ENCODE results near the gene JAG2.

Gene JAG2

DNA sequence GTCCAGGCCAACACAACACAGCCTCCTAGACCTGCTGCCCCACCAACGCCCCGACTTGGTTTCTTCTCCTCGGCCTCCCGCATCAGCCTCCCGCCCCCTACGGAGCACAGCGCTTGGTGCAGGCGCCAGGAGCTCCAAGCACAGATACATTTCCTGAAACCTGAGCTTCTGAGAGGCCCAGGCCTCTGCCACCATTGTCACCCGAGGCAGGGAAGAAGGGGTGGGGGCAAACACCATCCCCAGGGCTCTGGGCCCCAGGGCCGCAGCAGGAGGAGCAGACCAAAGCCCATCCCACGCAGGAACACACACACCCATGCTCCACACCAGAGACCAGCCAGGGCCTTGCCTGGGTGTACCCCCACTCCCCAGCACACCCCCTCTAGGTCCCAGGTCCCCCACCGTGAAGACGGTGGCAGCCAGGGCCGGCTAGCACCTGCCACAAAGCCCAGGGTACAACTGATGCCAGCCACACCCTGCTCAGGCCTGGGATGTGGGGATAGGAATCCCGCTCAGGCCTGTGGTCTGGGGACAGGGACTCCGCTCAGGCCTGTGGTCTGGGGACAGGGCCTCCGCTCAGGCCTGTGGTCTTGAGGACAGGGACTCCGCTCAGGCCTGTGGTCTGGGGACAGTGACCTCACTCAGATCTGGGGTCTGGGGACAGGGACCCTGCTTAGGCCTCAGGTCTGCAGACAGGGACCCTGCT is 5.4 kb downstream of the JAG2 start:
- no peak for DNase-seq

DNA sequence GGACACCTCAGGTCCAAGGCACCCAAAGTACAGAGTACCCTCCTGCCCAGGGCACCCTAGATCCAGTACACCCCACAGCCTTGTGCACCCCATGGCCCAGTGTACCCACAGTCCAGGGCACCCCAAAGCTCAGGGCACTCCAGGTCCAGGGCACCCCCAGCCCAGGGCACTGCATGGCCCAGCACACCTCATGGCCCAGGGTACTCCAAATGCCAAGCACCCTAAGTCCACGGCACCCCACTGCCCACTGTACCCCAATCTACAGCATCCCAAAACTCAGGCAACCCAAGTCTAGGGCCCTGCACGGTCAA is 6.0 kb downstream of the JAG2 start:
- DNase-seq, result no peak

DNA sequence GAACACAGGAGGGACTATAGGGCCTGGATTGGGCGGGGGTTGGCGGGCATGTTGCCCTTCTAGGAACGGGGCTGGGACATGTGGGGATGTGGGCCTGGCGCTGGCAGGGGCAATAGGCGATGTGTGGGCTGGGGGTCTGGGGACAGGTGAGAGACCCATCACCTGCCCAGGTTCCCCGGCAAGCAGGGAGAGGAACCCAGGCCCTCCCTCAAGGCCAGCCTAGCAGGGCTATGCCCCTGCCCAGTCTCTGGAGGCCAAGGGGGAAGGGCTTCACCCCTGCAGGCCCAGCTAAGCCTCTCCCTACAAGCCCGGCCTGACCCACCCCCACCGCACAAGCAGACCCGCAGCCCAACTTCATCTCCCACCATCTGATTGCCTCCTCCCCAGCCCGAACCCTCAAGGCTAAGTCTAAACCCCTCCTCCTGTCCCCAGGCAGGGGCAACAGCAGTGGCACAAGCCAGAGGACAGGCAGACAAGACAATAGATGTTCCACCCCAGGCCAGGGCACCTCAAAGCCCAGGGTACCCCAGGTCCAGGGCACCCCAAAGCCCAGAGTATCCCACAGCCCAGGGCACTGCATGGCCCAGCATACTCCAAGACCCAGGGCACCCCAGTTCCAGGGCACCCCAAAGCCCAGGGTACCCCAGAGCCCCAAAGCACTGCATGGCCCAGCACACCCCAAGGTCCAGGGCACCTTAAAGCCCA is 6.5 kb downstream of the JAG2 start:
- no peak for DNase-seq

DNA sequence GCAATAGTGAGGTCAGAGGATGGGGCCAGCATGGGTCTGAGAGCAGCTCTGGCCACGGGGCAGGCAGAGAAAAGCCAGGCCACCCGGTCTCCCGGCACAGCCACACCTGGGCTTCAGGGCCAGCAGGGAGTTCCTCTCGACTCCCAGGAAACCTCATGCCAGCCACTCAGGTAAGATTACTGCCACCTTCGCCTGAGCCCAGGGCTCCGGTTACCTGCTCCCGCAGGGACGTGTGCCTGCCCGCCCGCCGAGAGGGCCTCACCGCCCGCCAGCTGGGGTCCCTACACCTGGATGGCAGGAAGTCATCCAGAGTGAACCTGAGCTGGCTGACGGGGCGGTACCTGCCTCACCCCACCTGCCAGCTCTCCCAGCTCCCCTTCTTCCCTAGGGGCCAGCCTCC is 7.3 kb downstream of the JAG2 start:
- no peak for DNase-seq

DNA sequence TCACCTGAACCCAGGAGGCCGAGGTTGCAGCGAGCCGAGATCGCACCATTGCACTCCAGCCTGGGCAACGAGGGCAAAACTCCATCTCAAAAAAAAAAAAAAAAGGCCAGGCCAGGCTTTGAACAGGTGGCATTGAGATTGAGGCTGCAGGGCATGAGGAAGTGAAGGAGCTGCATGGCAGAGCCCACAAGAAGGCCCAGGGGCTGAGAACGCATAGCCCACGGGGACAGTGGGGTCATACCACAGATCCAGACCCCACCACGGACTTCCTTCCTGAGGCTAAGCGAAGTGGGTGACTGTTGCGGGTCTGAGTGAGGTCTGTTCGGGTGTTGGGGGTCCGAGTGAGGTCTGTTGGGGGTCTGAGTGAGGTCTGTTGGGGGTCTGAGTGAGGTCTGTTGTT is 7.8 kb downstream of the JAG2 start:
- DNase-seq, result no peak

DNA sequence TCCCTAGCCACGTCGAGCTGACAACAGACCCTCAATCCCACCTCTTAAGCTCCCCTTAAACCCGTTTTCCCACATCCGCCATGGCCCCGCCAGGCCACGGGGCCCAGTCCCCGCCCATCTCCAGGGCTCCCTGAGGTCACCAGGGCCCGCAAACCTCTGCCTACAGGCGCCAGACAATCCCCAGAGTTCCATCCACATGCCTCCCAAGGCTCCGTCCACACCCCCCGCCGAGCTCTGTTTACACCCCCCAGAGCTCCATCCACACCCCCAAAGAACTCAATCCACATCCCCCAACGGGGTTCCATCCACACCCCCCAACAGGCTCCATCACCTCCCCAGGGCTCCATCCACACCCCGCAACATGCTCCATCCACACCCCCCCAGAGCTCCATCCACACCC is 9.2 kb downstream of the JAG2 start:
- DNase-seq, result no peak

DNA sequence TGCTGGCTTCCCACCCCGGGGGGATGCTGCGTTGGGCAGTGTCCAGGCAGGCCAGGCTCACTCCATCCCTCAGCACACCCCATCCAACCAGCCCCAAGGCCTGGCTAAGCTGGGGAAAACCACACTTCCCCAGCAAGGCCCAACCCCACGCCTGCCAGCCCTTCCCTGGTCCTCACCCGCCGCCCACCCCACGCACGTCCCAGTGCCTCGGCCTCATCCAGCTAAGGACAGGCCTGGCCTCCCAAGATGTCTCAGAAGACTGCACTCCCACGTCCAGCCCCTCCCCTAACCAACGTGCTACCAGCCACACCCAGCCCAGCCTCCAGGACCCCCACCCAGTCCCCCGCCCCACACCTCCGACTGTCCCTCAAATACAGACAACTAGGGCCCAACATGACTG is 9.8 kb downstream of the JAG2 start:
- DNase-seq, result no peak

DNA sequence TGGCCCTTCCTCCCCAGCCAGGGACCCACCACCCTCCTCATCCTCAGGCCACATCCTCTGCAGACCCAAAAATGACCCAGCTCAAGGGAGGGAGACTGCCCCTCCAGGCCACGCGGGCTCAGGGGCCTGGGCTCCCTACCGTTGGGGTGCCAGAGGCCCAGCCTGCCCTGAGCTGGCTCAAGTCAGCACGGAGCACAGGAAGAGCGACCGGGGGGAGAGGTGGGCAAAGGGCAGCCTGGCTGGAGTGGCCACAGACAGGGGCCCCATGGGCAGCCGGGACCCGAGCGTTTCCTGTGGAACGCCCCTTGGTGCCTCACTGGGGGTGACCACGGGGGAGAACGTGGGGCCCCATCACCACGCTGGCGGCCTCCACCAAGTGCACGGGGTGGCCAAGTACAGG is 10.7 kb downstream of the JAG2 start:
- no peak for DNase-seq

DNA sequence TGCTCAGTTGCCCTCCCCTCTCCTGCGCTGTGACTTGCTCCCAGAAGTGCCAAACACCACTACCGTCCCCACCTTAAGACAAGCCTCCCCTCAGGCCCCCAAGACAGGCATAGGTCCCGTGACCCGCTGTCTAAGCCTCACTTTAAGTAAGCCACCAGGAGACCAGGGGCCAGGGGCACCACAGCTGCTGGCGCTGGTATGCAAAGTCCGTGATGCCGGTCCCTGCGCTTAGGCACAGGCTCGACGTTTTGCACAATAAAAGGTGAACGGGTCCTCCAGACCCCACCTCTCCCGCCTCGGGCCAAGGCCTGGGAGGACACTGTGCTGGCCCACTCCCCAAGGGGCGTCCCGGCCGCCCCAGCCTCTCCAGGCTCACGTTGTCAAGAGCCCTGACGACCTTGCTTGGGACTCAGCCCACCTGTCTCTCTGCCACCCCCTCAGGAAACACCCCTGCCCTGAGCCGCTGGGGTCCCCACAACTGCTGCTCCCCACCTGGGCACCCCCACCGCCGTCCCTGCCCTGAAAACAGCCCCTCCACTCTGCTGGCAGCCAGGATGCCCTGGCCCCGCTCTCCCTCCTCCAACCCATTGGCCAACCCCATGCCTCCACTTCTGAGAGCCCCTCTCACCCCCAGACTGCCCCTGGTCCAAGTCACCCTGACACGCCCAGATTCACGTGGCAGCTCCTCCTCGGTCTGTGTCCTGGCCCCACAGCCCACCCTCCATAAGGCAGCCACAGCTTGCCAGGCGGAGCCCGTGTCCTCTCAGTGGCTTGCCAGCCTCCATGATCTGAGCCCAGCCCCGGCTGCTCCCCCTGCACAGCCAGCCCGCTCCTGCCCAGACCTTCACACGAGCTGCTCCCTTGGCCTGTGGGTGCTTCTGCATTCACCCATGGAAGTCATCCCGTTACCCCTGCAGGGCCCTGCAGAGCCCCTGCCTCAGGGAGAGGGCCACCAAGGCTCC is 11.9 kb downstream of the JAG2 start:
- no peak for DNase-seq

DNA sequence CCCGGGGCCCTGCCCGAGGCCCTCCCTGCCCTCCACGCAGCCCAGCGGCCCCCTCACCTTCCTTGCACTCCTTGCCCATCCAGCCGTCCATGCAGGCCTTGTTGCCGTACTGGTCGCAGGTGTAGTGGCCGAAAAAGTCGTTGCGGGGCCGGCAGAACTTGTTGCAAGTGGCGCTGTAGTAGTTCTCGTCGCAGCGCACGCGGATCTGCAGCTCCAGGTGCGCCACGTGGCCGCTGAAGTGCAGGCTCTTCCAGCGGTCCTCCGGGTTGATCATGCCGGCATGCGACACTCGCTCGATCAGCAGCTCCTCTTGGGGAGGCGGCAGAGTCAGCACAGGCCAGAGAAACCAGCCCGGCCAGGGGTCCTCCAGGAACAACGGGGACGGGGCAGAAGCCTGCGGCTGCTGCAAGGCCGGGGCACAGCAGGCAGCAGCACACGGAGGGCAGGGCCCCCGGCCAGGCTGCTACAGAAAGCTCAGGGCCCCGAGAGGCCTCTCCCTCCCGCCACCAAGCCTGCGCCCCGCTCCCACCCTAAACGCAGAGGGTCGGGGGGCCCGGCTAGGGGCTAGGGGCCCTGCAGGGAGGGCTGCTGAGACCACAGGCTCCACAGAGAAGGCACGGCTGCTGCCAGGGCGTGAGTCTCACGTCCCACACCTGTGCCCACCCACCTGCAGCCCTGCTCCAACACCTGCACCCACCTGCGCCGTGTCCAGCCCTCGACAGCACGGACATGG is 12.7 kb downstream of the JAG2 start:
- DNase-seq, result no peak

DNA sequence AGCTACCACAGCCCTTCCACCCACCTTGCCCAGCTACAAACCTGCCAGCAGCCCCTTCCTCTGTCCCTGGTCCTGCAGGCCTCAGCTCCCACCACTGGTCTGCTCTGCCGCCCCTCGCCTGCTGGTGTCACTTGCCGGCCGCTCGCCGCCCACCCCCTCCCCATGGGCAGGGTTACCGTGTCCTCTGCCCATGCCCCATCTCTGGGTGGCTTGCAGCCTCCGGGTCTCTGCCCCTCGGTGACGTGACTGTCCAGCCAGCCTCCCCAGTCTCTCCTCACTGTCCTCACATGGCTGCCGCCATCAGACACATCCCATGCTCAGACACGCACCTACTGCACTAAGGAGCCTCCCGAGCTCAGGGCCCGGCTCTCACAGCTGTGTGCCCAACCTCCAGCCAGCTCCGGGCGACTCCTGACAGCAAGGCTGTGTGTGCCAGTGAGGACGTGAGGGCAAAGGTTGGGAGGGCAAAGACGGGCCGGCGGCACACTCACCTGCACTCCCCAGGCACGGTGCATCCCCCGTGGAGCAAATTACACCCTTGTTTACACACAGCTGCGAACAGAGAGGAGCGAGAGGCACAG is 13.4 kb downstream of the JAG2 start:
- no peak for DNase-seq

DNA sequence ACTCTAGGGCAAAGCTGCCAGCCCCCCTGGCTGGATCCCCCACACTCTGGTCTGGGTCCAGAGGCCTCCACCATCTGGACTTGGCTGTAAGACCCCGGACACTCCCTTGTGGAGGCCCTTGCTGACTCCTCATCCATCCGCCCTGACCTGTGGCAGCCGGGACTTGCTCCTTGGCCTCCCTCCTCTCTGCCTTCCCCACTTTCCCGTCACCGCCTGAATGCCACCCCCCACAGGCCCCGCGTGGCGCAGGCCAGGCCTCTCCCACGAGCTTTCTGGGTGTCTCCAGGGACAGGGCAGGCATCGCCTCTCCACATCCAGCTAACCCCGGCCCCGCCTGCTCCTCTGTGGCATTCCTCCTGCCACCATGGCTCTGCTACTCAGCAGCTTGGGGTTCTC is 14.1 kb downstream of the JAG2 start:
- DNase-seq, result no peak

DNA sequence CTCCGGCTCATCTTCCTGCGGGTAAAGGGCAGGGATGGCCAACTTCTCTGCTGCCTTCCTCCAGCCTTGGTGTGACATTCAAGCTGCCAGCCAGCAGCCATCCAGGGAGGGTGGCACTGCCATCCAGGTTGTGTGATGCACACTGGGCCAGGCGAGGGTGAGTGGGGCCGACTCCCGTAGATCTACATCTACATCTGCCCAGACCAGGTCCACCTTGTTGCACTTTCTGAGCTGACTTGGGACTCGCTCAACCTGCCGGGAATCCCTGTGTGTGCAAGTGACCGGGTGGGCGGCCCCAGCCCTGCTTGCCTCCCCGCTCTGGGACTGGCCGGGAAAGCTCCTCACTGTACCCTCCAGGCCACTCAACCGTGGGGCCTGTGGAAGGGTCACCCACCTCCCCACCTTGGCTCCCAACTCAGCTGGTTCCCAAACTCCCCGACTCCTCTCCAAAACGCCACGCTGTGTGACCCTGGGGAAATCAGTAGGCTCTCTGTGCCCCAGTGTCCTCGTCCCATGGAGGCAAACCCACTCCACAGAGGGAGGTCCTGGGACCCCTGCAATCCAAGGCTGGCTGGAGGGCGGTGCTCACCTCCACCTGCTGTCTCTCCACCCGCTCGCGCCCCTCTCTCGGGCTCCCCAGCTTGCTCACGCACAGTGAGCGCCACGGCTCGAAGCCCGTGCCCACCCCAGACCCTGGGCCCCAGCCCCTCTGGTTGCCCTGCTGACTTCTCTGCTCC is 14.7 kb downstream of the JAG2 start:
- no peak for DNase-seq

DNA sequence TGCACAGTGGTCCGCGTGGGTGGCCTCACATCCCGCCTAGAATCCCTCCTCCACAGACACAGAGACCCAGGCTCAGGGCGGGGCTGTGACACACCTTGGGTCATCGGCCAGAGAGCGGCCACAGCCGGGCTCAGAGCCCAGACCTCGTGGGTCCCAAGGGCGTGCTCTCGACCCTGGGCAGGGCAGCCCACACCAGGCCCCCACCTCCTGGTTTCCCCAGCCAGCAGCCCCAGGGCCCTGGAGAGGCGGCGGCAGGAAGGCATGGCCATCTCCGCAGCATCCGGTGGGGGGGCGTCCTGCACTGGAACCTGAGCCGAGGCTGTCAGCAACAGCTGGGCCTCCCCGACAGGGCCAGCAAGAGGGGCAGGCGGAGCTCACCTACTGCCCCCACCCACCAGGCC is 15.2 kb downstream of the JAG2 start:
- DNase-seq, result no peak

DNA sequence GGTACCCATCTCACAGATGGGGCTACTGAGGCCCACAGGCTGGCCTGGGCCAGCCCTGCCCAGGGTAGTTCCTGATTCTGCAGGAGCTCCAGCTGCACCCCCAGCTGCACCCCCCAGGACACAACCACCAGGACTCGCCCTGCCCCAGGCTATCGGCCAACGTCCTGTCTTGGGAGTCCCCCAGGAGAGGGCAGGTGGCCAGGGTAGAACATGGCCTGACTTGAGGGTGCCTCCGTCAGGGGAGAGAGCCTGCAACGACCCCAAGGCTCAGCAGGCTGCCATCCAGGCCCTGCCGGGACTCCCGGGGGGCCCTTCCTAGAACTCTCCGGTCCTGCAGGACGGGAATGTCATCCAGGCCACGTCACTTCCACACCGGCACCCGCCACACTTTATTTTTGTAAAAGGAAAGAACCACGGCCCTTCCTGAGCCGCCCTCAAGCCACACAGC is 15.8 kb downstream of the JAG2 start:
- DNase-seq, result no peak

DNA sequence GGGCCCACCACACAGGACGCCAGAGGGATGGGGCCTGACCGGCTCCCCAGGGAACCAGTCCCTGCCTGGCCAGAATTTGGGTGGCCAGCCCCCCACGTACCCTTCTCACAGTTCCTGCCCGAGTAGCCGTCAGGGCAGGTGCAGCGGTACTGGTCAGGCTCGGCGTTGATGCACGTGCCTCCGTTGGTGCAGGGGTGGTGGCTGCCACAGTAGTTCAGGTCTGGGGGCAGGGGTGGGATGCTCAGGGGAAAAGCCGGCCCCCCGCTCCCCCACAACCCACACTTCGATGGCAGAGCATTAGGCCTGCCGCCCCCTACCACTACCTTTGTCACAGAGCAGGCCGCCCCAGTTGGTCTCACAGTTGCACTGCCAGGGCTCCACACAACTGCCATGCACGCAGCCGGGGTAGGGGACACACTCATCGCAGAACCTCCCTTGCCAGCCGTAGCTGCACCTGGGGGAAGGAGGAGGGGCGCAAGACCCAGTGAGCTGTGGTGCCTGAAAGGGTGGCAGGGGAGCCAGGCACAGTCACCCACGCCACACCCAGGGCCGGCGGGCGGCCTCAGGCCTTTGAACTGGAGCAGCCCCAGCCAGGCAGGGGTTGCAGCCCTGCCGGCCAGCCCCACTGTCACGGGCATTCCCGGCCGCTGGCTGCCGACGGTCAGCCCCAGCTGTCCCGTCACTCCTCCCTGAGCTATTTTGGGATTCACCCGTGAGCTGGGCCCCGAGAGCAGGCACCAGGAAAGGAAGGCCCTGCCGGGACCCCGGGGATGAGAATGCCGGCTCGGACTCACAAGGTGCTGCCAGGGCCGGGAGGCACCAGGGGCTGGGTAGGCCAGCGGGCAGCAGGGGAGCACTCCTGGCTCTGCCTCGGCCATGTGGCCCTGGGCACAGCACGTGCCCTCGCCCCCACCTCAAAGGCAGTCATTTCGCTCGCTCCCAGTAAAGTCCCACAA is 16.5 kb downstream of the JAG2 start:
- no peak for DNase-seq

DNA sequence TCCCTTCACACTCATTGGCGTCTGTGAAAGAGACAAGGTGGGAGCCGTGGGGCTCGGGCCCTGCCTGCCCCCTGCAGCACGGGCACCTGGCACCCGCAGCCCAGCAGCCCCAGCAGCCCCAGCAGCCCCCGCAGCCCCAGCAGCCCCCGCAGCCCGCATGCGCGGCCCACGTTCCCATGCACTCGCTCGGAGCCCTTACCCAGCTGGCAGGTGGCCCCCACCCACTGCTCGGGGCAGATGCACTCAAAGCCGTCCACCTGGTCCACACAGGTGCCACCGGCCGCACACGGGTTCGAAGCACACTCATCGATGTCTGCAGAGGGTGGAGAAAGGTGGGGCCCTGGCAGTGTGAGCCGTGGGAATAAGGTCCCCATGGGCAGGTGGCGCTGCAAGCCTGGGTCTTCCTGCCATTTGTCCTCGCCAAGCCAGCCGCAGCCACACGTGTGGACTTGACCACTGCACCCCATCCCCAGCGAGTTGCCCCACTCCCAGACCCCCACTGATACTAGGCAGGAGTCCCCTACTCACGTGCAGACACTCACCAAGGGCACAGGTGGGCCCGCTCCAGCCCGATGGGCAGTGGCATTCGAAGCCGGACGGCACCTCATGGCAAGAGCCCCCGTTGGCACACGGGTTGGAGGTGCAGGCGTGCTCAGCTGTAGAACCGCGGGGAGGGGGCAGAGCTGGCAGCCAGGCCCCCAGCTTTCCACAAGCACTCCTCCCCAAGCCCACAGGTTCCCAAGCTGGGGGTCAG is 17.3 kb downstream of the JAG2 start:
- no peak for DNase-seq

DNA sequence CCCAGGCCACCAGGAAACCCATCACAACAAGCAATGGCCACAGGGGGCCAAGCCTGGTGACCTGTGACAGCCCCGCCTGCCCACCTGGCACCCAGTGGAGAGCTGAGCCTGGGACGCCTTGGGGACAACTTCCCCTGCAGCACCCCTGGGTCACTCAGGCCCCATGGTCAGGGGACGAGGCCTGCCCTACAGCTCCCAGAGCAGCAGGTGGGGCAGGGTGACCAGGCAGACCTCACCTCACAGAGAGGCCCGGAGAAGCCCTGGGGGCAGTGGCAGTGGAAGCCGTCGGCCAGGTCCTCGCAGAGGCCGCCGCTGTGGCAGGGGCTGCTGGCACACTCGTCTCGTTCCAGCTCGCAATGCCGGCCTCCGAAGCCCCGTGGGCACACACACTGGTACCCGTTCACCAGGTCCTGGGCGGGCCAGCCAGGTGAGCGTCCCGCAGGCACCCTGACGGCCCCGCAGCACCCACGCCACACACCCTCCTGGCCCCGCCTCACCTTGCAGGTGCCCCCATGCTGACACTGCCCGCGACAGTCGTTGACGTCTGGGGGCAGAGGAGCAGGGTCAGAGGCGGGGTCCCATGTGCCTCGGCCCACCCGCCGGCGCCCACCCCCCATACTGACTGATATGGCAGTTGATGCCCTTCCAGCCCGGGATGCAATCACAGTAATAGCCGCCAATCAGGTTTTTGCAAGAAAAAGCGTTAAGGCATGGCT is 18.1 kb downstream of the JAG2 start:
- DNase-seq, result no peak

DNA sequence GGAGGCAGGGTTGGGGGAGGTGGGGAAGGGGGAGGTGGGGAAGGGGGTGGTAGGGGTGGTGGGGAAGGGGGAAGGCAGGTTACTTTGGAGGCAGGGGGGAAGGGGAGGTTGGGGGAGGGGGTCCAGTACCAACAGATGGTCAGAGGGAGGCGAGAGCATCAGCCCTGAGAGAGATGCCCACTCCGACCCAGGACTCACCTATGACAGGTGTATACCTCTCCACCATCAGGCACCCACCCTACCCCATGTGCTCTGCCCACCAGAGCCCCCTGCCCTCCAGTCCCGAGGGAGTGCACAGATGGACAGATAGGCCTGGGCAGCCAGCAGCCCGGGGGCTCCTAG is 18.6 kb downstream of the JAG2 start:
- no peak for DNase-seq

All from activated CD4-positive, alpha-beta T cell treated with anti-CD3 and anti-CD28 coated beads, Interleukin-2, amount 50 U/mL, for 16 hours (primary cell).